Activated naive CD4-positive, alpha-beta T cell treated with anti-CD3 and anti-CD28 coated beads for 36 hours (primary cell): ENCODE results near the gene USP2. TPM values are rescaled to one million over a fixed set of nuclear protein-coding genes. Genes with fewer than 3 reads are reported as not detected.
A peak's percentile ranks its signal among the peaks of the same experiment; 100 is the strongest.

Source experiments
- CTCF ChIA-PET: fragments of 350-600 bp; sonication (Branson Sonifier 250); formaldehyde crosslinking; loops from one replicate; lab custom pipeline; 2021; ENCODE audit warnings: antibody characterized with exemption; lab: Charles Lee
- DNase-seq: peaks from one replicate; pipeline ENCODE4 v3.0.0-alpha.2; 2020
- H3K27ac Mint-ChIP-seq: one replicate; pipeline ENCODE4 v1.8.0; 2021; ENCODE audit warnings: mild to moderate bottlenecking, mixed read lengths
- H3K27me3 Mint-ChIP-seq: one replicate; pipeline ENCODE4 v1.8.0; 2021; ENCODE audit warnings: low read depth, mixed read lengths
- H3K36me3 Mint-ChIP-seq: one replicate; pipeline ENCODE4 v1.8.0; 2021; ENCODE audit warnings: low read depth, mixed read lengths
- H3K4me1 Mint-ChIP-seq: one replicate; pipeline ENCODE4 v1.8.0; 2021; ENCODE audit warnings: low read depth, mixed read lengths
- H3K4me3 Mint-ChIP-seq: one replicate; pipeline ENCODE4 v1.8.0; 2021; ENCODE audit warnings: mild to moderate bottlenecking, moderate library complexity, mixed read lengths
- H3K9me3 Mint-ChIP-seq: one replicate; pipeline ENCODE4 v1.8.0; 2021; ENCODE audit warnings: mixed read lengths
- intact Hi-C: fragments of 100-400 bp; cut with micrococcal nuclease; formaldehyde crosslinking; loops from one replicate; pipeline ENCODE4 v1.15.1; 2023
- total RNA-seq, 2 experiments: library from RNA; stranded (reverse); gene quantifications; one replicate each; pipeline ENCODE4 v1.2.3, GENCODE V29; 2021

Gene USP2, protein sequence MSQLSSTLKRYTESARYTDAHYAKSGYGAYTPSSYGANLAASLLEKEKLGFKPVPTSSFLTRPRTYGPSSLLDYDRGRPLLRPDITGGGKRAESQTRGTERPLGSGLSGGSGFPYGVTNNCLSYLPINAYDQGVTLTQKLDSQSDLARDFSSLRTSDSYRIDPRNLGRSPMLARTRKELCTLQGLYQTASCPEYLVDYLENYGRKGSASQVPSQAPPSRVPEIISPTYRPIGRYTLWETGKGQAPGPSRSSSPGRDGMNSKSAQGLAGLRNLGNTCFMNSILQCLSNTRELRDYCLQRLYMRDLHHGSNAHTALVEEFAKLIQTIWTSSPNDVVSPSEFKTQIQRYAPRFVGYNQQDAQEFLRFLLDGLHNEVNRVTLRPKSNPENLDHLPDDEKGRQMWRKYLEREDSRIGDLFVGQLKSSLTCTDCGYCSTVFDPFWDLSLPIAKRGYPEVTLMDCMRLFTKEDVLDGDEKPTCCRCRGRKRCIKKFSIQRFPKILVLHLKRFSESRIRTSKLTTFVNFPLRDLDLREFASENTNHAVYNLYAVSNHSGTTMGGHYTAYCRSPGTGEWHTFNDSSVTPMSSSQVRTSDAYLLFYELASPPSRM
- under 1 TPM; 0.35 to 0.57 TPM for total RNA-seq

DNA sequence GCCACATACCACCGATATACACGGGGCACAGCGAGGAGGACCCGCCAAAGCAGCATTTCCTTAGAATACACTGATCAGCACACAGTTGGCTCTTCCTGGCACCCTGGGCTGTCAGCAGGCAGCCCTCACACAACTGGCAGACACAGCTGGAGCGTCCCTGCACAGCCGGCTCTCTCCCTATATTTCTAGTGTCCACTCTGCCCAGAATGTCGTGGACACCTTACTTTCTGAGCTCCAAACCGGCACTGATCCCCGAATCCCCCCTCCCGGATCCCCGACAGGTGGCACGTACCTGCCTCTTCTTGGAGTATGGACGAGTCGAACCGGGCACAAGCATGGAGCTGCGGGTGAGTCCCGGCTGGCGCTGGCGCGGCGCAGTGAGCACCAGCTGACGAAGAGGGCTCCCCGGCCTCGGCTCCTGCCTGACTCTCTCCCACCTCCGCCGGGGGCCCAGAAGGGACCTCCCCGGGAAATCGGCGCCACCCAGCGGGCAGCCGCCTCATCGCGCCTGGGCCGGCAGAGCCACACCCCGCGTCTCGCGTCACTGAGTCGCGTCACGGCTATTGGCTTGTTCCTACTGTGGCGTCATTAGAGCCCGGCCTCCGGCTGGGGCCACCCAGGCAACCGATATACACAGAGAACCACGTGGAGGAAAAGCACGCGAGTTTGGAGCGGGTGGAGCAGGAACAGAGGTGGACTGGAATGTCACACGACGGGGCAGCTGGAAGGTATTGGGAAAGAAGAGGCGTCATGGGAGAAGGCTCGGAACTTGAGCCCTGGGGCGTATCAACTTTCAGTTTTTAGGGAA is at the start of gene USP2:
TSS of gene USP2 (minus strand) at position 510 of the 808 bp plus-strand sequence. CDS start 8,210 bp downstream, outside the sequence.
- H3K27ac Mint-ChIP-seq = no peak within 1 kb of the TSS

DNA sequence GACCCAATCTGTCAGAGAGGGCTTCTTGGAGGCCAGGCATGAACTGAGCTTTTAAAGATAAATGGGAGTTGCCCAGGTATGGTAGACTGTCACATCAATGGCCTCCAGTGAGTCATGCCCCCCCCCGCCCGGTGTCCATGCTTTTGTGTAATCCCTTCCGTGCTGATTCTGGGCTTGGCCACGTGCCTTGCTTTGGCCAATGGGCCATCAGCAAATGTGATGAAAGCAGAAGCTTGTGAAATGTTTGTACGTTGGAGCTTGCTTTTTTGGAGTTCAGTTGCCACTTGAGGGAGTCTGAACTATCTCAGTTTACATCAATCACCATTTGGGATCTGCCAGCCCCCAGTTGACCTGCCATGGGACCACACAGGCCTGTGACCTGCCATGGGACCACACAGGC is 45.8 kb upstream of the USP2 start:
- Mint-ChIP-seq H3K4me1 (peaks cover 6% of the 10 kb centered on the region), H3K4me3 (no peak overlapping the region)
- intact Hi-C loops = no loop called here

More for the DNA sequence above, at the start of gene USP2:
- Mint-ChIP-seq H3K9me3 (no peaks in the 10 kb centered on the region), H3K36me3 (no peaks in the 10 kb centered on the region), H3K4me3 (no peak within 1 kb of the TSS), H3K4me1 (peaks cover 5% of the 10 kb centered on the region), H3K27me3 (no peaks in the 10 kb centered on the region)
- CTCF ChIA-PET = interaction anchor here (0.5 to 11.9 kb wide), 16 partner anchors 9 to 120 kb away, joined by 3 to 132 read pairs (median 4); partner anchors contain the start of gene RNF26
- intact Hi-C loops = loop anchor here (1.0 kb wide), 4 partner anchors 25 to 93 kb away; partner anchors contain the start of gene RNF26
- peak; percentile 97 for DNase-seq

DNA sequence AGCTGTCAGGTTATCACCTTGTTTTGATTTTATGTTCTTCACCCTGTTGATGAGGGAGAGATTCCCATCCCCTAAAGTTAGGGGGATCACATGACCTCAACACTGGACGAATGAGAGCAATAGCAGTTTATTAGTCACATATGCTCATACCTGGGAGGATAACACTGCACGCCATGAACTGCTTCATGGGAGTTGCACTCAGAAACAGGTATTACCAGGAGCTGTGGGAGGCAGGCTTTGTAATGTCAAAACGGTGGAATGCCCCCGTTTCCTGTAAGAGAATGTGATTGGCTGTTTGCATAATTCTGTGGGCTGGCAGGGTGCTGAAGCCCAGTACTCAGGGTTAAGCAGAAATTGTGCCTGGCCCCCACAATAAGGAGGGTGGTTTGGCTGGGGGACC is 44.7 kb upstream of the USP2 start:
- Mint-ChIP-seq H3K27me3 (peaks cover 43% of the 10 kb centered on the region), H3K4me3 (no peak overlapping the region), H3K27ac (no peak overlapping the region), H3K4me1 (peaks cover 13% of the 10 kb centered on the region), H3K9me3 (no peaks in the 10 kb centered on the region), H3K36me3 (no peaks in the 10 kb centered on the region)
- CTCF ChIA-PET = interaction anchor here (1.5 kb wide), 1 partner anchor 48 kb away, joined by 6 read pairs; no protein-coding TSS in a partner anchor
- intact Hi-C loops = no loop called here
- no peak for DNase-seq

More for the DNA sequence above, 45.8 kb upstream of the USP2 start:
- DNase-seq = no peak
- Mint-ChIP-seq H3K36me3 (no peaks in the 10 kb centered on the region), H3K27me3 (peaks cover 40% of the 10 kb centered on the region), H3K27ac (no peak overlapping the region), H3K9me3 (no peaks in the 10 kb centered on the region)
- CTCF ChIA-PET = no interaction called here

DNA sequence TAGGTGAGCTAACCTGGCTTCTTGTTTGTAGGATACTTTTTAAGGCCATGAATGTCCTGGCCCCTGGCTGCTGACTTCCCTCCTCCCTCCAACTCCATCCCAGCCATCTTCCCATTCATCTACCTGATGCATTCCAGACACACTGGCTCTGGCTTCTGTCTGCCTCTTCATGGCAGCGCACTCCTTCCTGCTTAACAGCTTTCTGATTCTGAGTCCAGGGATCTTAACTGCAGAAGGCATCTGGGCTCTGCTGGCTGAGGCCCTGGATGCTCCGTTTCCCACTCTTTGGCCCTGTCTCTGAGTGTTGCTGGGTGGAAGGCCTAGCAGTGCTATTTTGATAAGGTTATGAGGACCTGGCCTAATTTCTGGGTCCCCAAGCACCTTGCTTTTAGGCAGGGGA is 43.3 kb upstream of the USP2 start:
- Mint-ChIP-seq H3K27ac (no peak overlapping the region), H3K36me3 (no peaks in the 10 kb centered on the region), H3K27me3 (peaks cover 50% of the 10 kb centered on the region), H3K4me3 (no peak overlapping the region), H3K4me1 (peaks cover 13% of the 10 kb centered on the region), H3K9me3 (no peaks in the 10 kb centered on the region)
- DNase-seq = no peak
- CTCF ChIA-PET = no interaction called here
- intact Hi-C loops = no loop called here

DNA sequence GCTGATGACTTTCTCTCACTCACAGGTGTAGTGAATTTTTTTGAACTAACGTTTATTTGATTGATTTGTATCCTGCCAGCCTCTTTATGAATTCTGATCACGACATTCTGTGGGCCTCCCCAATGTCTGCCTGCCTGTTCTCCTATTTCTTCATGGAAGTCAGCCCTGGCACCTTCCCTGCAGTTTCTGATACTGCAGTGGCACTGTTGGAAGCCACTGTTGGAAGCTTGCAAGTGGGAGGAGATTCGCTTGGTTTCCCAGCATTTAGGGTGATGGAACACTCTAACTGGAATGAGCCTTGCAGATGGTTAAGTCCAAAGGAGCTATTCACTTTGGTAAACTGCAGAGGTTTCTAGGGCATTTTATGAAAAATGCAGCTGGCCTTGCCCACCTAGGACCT is 42.8 kb upstream of the USP2 start:
- Mint-ChIP-seq H3K27ac (no peak overlapping the region), H3K36me3 (no peaks in the 10 kb centered on the region), H3K9me3 (no peaks in the 10 kb centered on the region), H3K4me3 (no peak overlapping the region), H3K27me3 (peaks cover 48% of the 10 kb centered on the region), H3K4me1 (peaks cover 13% of the 10 kb centered on the region)
- no peak for DNase-seq
- intact Hi-C loops = no loop called here
- CTCF ChIA-PET = no interaction called here

DNA sequence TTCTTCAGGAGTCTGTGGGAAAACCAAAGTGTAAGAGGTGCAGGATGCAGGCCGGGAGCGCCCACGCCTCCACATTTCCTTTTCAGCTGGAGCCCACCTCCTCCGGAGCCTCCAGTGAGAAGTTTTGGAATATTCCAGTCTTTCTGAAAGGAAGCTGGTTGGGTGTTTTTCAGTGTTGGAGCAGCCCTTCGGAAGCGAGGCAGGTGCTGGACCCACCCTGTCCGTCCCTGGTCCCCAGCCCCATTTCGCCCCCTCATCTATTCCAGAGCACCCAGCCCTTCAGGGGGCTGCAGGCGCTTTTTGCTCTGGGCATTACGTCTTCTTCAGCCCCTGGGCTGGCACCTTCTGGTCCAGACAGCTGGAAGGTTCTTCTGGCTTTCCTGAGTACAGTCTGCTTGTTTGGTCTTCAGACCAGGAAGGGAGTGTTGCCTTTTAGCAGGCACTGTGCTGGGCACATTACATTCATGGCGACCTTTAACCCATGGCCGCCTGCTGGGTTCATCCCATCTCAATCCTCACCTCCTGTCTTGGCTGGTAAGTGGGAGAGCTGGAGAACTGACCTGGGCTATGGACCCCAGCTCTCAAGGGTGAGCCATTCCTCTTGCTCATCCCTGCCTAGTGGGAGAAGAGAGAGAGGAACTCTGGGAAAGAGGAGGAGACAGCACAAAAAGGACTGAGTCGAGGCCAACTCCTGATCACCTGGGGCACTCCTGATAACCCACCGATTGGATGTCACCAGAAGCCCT is 42.2 kb upstream of the USP2 start:
- no peaks in the 10 kb centered on the region for H3K36me3 Mint-ChIP-seq
- intact Hi-C loops = no loop called here
- H3K27me3 Mint-ChIP-seq = peaks cover 48% of the 10 kb centered on the region
- CTCF ChIA-PET = interaction anchor here (1.5 kb wide), 1 partner anchor 10 kb away, joined by 5 read pairs; no protein-coding TSS in a partner anchor
- DNase-seq = no peak
- H3K4me1 Mint-ChIP-seq = peaks cover 13% of the 10 kb centered on the region
- no peak overlapping the region for H3K27ac Mint-ChIP-seq
- no peak overlapping the region for H3K4me3 Mint-ChIP-seq
- H3K9me3 Mint-ChIP-seq = no peaks in the 10 kb centered on the region

DNA sequence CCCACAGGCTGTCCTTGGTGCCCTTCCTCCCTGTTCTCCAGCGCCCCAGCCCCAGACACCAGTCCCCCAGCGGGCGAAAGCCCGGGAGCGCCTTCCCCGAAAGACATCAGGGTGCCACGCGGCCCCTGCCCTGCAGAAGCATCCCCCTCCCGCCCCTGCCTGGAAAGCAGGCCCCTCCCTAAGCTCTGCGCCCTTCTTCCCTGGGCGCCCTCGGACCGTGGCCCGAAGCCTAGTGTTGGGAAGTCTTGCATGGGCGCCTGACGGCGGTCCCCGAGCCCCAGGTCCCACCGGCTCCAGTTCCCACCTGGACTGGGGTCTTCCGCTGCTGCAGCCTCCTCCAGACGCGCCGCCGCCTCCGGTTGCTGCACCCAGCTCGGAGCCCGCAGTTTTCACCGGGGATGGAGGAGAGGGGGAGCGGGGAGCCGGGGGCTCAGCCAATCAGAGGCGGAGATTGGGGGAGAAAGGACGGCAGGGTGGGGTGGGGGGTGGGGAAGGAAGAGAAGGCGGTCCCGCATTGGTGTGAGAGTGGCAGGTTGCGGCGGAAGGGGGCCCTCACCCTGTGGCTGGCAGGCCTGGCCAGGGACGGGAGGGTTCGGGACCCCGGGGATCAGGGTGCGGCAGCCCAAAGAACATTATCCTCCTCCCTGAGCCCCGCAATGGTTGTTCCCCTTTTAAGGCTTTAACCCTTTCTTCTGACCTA is 41.5 kb upstream of the USP2 start, which contains the start of gene THY1:
TSS of gene THY1 (minus strand) at position 364 of the 700 bp plus-strand sequence. CDS start 2,267 bp downstream, outside the sequence.
- Mint-ChIP-seq H3K36me3 (no peaks in the 10 kb centered on the region), H3K27ac (no peak within 1 kb of the TSS)
- CTCF ChIA-PET = interaction anchor here (0.6 to 1.5 kb wide), 3 partner anchors 9 to 1656 kb away, joined by 3 to 5 read pairs (median 3); no protein-coding TSS in a partner anchor

DNA sequence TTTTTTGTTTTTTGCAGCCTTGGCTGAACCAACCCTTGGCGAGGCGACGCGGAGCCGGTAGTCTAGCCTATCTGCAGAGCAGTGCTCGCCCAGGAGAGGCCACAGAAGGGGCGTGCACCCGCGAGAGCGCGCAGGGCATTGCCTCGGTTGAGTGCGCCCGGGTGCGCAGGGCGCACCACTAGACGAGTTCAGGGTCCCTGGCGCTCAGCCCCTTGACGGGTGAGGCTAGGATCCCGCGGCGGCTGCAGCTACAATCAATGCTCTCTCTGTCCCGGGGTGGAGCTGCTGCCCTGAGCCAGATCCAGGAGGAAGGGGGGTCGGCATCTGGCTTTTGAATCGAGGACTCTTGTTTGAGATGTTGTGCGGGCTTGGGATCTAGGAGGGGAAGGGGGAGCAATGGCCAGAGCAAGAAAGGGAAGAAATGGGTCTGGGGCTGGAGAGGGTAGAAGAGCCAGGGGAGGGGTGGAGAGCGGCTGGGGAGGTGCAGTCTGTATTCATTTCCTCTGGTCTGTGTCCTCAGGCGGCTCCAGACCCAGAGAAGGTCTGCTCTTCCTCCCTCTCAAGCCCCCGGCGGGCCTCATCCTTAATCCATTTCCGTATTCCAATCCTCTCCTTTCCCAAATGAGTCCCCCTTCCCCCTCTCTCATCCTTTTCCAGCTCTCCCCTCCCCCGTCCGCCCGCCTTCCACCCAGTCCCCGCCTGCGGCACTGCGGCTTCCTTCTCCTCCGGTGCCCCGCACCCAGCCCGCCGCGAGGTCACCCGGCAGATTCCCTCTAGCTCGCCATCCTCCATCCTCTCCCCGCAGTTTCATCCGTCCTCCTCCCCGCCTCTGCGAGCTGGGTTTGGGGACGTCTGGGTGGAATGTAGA is 40.7 kb upstream of the USP2 start:
- CTCF ChIA-PET = interaction anchor here (0.6 to 1.5 kb wide), 4 partner anchors 8 to 1657 kb away, joined by 3 to 5 read pairs (median 3); no protein-coding TSS in a partner anchor
- H3K27ac Mint-ChIP-seq = no peak overlapping the region

More for the DNA sequence above, 41.5 kb upstream of the USP2 start, which contains the start of gene THY1:
- H3K9me3 Mint-ChIP-seq = no peaks in the 10 kb centered on the region
- no peak for DNase-seq
- peaks cover 13% of the 10 kb centered on the region for H3K4me1 Mint-ChIP-seq
- intact Hi-C loops = no loop called here
- H3K4me3 Mint-ChIP-seq = peak within 1 kb of the TSS; percentile 44
- H3K27me3 Mint-ChIP-seq = peaks cover 46% of the 10 kb centered on the region

DNA sequence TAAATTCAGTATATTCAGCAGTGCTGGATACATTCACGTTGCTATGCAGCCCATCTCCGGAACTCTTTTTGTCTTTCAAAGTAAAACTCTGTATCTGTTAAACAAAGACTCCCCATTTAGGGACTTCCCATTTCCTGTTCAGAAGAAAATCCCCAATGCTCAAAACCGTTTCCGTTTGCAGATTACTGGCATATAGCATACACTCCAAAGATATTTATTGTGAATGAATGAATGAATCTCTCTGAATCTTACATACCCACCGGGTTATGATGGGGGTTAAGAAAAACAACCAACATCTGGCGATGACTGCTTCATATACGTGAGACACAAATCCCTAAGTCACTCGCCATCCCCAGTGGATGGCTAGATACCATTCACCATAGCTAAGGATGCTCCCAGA is 39.9 kb upstream of the USP2 start:
- Mint-ChIP-seq H3K36me3 (no peaks in the 10 kb centered on the region), H3K9me3 (no peaks in the 10 kb centered on the region), H3K27me3 (peaks cover 44% of the 10 kb centered on the region), H3K4me3 (no peak overlapping the region), H3K4me1 (peaks cover 13% of the 10 kb centered on the region), H3K27ac (no peak overlapping the region)
- DNase-seq = no peak
- intact Hi-C loops = no loop called here
- CTCF ChIA-PET = interaction anchor here (1.4 kb wide), 1 partner anchor 53 kb away, joined by 3 read pairs; no protein-coding TSS in a partner anchor

More for the DNA sequence above, 40.7 kb upstream of the USP2 start:
- Mint-ChIP-seq H3K36me3 (no peaks in the 10 kb centered on the region), H3K27me3 (peaks cover 46% of the 10 kb centered on the region), H3K4me1 (peaks cover 13% of the 10 kb centered on the region), H3K4me3 (peak overlapping the region; percentile 44), H3K9me3 (no peaks in the 10 kb centered on the region)
- peak; percentile 10 for DNase-seq
- intact Hi-C loops = no loop called here

DNA sequence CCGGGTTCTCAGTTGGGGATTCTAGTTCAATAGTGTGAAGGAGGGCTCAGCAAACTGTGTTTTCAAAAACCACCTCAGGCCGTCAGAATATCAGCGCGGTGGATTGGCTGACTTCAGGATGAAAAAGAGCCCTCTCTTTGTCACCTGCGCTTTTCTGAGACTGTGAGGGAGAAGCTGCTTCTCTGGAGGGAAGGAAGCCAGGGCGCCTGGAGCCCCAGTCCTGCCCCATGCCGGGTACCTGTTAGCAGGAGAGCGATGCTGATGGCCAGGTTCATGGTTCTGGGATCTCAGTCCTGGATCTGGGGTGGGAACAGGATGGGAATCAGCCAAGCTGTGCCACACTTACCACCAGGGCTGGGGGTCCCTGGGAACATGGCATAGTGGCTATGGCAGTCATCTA is 39.1 kb upstream of the USP2 start:
- Mint-ChIP-seq H3K4me3 (no peak overlapping the region), H3K27ac (no peak overlapping the region), H3K9me3 (no peaks in the 10 kb centered on the region), H3K36me3 (no peaks in the 10 kb centered on the region), H3K4me1 (peaks cover 13% of the 10 kb centered on the region), H3K27me3 (peaks cover 44% of the 10 kb centered on the region)
- CTCF ChIA-PET = interaction anchor here (0.6 kb wide), 1 partner anchor 823 kb away, joined by 3 read pairs; no protein-coding TSS in a partner anchor
- DNase-seq = no peak
- intact Hi-C loops = no loop called here
